Fibroblast of skin of left biceps (primary cell): ENCODE measurements around the gene SEMA4G.
A peak's percentile ranks its signal among the peaks of the same experiment; 100 is the strongest.

Experiments
- DNase-seq, 2 experiments: peaks; one replicate each; pipeline ENCODE4 v3.0.0-alpha.2; 2013; ENCODE audit warnings: low read depth in 2 of 2

Gene SEMA4G

GRCh38 chr10:101005869-101006567 is 36.7 kb downstream of the SEMA4G start:
- no peak for DNase-seq

- no peak for DNase-seq
Observed at GRCh38 chr10:101006593-101007098, 37.3 kb downstream of the SEMA4G start.

GRCh38 chr10:101007099-101007711 is 37.9 kb downstream of the SEMA4G start:
- no peak for DNase-seq

- DNase-seq: no peak
Observed at GRCh38 chr10:101007915-101008822, 38.9 kb downstream of the SEMA4G start.

GRCh38 chr10:101008823-101009423 is 39.6 kb downstream of the SEMA4G start:
- no peak for DNase-seq

- DNase-seq: no peak
Observed at GRCh38 chr10:101010329-101010728, 41.0 kb downstream of the SEMA4G start.

GRCh38 chr10:101011517-101012423 is 42.5 kb downstream of the SEMA4G start:
- no peak for DNase-seq

- peak; percentile 73 to 78 for DNase-seq
Observed at GRCh38 chr10:101012525-101013364, 43.4 kb downstream of the SEMA4G start.

- DNase-seq: no peak
Observed at GRCh38 chr10:101013365-101013825, 44.1 kb downstream of the SEMA4G start.

GRCh38 chr10:101014230-101014884 is 45.1 kb downstream of the SEMA4G start:
- no peak for DNase-seq

- peak in 1 of 2 experiments; percentile 64 for DNase-seq
Observed at GRCh38 chr10:101014966-101015581, 45.8 kb downstream of the SEMA4G start.

- no peak for DNase-seq
Observed at GRCh38 chr10:101015582-101015973, 46.3 kb downstream of the SEMA4G start.

GRCh38 chr10:101016814-101017213 is 47.5 kb downstream of the SEMA4G start:
- DNase-seq: no peak

- DNase-seq: no peak
Observed at GRCh38 chr10:101018118-101018599, 48.9 kb downstream of the SEMA4G start.

- DNase-seq: no peak
Observed at GRCh38 chr10:101018600-101019439, 49.5 kb downstream of the SEMA4G start.
